Measurements from ENCODE around the gene ACOT11. TPM values are rescaled to one million over a fixed set of nuclear protein-coding genes. Genes with fewer than 3 reads are reported as not detected.

ACOT11 gene
- total and polyA plus RNA-seq, 2 of the 13 experiments (the other 11 are each of a cell fraction or from before 2014, with no cell fraction given) = 2.6 to 3.3 TPM

DNA sequence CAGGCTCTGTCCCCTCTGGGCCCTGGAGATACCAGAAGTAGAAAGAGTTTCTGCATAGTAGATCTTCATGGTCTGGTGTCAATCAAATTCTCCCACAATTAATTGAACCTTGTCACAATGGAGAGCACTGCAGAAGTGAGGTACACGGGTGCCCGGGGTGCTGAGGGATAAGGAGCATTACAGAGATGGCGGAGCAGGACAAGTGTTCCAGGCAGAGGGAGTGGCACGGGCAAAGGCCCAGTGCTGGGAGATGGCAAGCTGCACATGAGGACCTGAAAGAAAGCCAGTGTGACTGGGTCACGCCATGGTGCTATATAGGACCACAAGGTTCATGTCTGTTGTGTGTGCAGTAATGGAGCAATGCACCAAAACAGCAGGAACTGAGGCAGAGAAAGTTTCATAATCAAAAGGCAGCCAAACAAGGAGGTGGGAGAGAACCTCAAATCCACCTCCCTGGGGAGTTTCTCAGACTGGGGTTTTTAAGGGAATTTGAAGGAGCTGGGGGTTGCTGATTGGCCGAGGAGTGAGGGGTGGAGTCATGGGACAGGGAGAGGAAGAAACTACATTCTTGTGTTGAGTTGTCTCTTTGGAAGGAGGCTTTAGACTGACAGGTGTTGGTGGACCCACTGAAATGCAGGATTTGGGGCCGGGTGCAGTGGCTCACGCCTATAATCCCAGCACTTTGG, 27.7 kb downstream of the ACOT11 start (continued):
- TF ChIP-seq RCOR2 (CRISPR knock-in tag; IDR thresholded peaks at IDR 0.05) (no peak), ZNF256 (CRISPR knock-in tag; conservative IDR thresholded peaks at IDR 0.05) (no peak), ZNF879 (CRISPR knock-in tag; IDR thresholded peaks at IDR 0.05) (no peak), HOMEZ (CRISPR knock-in tag; IDR thresholded peaks at IDR 0.05; ENCODE audit: low read depth) (no peak), ZNF367 (CRISPR knock-in tag; IDR thresholded peaks at IDR 0.05; ENCODE audit: borderline replicate concordance) (no peak), ZBTB46 (CRISPR knock-in tag; IDR thresholded peaks at IDR 0.05; ENCODE audit: borderline replicate concordance) (no peak)

- DNase-seq (ENCODE audit: low spot score) (peak; percentile 86), FAIRE-seq (peak; percentile 84), ATAC-seq (peak; percentile 44)
- POLR2A ChIA-PET = interaction anchor here (2.2 kb wide), 1 partner anchor 12 kb away, joined by 13 read pairs; no protein-coding TSS in a partner anchor
- no TSS peak for BruUV-seq (replicated peaks)
- H3K9me3 ChIP-seq (ENCODE audit: low read length) = no peaks in the 10 kb centered on the region
- H3K79me2 ChIP-seq (ENCODE audit: insufficient read depth, low read length) = no peaks in the 10 kb centered on the region
- H3K4me2 ChIP-seq (ENCODE audit: low read depth, low read length) = peak overlapping the region; percentile 75
- intact Hi-C loops (cut with micrococcal nuclease; ENCODE audit: unreplicated experiment) = loop anchor here (5.0 kb wide), 1 partner anchor 45 kb away; the partner anchor contains the start of gene FAM151A
- peak overlapping the region; percentile 44 for H3K9ac ChIP-seq (ENCODE audit: insufficient read depth, low read depth, low read length)
- H3K4me1 ChIP-seq (ENCODE audit: insufficient read depth, low read length) = peaks cover 85% of the 10 kb centered on the region
- H3K4me3 ChIP-seq (replicated peaks in 1 of 3; ENCODE audit: insufficient read depth in 1 of 3, low read depth in 2 of 3, low read length in 3 of 3) = 0 out of 6 replicates have a peak overlapping the region, but pooled peaks of 1 of the 3 experiments have one; percentile 17
- no peaks in the 10 kb centered on the region for H4K20me1 ChIP-seq (ENCODE audit: insufficient read depth, low read length)
- CTCF ChIA-PET (ENCODE audit: low intra/inter-chr PET ratio, low total read pairs) = no interaction called here
- no peak overlapping the region for H2AFZ ChIP-seq (ENCODE audit: low read length)
- 15% methylated on average over 6 of the region's 6 CpGs for WGBS (ENCODE audit: low lambda C conversion rate)
- H3K27ac ChIP-seq (ENCODE audit: extremely low read length, insufficient read depth, low read length) = peak overlapping the region; percentile 51
- no peaks in the 10 kb centered on the region for H3K36me3 ChIP-seq (replicated peaks in 1 of 2; ENCODE audit: control insufficient read depth in 1 of 2, insufficient read depth in 2 of 2, low read length in 2 of 2)
- in situ Hi-C loops (cut with HindIII; ENCODE audit: extremely low pct_ligation_motif_present, low pct_unique_long_range_greater_than_20kb) = no loop called here
- no peaks in the 10 kb centered on the region for H3K27me3 ChIP-seq (ENCODE audit: control insufficient read depth in 1 of 2, insufficient read depth in 2 of 2, low read length in 2 of 2)
- no peak for TF ChIP-seq NRL (CRISPR knock-in tag; IDR thresholded peaks at IDR 0.05; ENCODE audit: borderline replicate concordance)
- no peak for TF ChIP-seq KLF16 (CRISPR knock-in tag; IDR thresholded peaks at IDR 0.05)
- TF ChIP-seq ZNF331 (CRISPR knock-in tag; IDR thresholded peaks at IDR 0.05) = peak; percentile 50; the same call in 1 of the 2 replicates
- no peak for TF ChIP-seq ZNF652 (CRISPR knock-in tag; IDR thresholded peaks at IDR 0.05; ENCODE audit: borderline replicate concordance, low read depth)
- no peak for TF ChIP-seq HMG20B (CRISPR knock-in tag; conservative IDR thresholded peaks at IDR 0.05)
- TF ChIP-seq GRHL1 (CRISPR knock-in tag; conservative IDR thresholded peaks at IDR 0.05) = no peak
- no peak for TF ChIP-seq SMAD1 (CRISPR knock-in tag; IDR thresholded peaks at IDR 0.05; ENCODE audit: borderline replicate concordance, low read depth)
- 0 out of 2 replicates have a peak, but pooled peaks have one; percentile 11 for TF ChIP-seq USF2 (IDR thresholded peaks at IDR 0.05; ENCODE audit: low read depth, low read length)
- no peak for TF ChIP-seq USF2 (CRISPR knock-in tag; IDR thresholded peaks at IDR 0.05; ENCODE audit: borderline replicate concordance)
- peak; percentile 57 for TF ChIP-seq TEAD3 (CRISPR knock-in tag; optimal IDR thresholded peaks at IDR 0.05; ENCODE audit: borderline replicate concordance)
Observed at GRCh38 chr1:54577612-54578011, 29.6 kb downstream of the ACOT11 start.

All from HepG2 (cell line).